Measurements from ENCODE around the gene CHKA. TPM values are rescaled to one million over a fixed set of nuclear protein-coding genes. Genes with fewer than 3 reads are reported as not detected.

Gene CHKA
- total RNA-seq, 4 donors from 2014 or later = 86.8 to 106 (median 93.1) TPM

DNA sequence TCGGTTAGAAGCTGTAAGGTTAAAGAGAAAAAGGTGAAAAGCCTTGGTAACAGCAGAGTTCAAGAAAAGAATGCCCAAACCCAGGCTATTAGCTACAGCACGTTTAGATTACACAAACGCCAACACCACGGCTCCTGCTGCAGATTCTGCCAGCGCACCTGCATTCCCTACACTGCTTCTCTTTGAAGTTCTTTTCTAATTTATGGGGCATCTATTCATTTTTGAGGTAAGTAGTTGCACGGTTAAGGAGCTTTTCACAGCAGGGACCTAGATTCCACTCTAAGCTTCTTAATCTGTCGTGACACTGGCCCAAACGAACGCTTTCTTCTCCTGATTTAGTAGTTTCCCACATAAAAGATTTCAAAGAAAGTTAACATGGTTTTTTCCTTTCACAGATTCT, 38.0 kb upstream of the CHKA start:
- Histone ChIP-seq H3K27ac (peak overlapping the region; percentile 78 to 90 (median 88)), H3K4me3 (replicated peaks in 1 of 3) (no peak overlapping the region), H3K9me3 (no peaks in the 10 kb centered on the region), H3K36me3 (peaks cover 0 to 5% of the 10 kb centered on the region in 2 donors), H3K4me1 (peaks cover 21 to 36% of the 10 kb centered on the region in 2 donors), H3K27me3 (no peaks in the 10 kb centered on the region)
- DNase-seq = no peak
- 91 to 92% methylated on average over 9 of the region's 9 CpGs for WGBS, 2 donors
- TF ChIP-seq, protein P1, sequence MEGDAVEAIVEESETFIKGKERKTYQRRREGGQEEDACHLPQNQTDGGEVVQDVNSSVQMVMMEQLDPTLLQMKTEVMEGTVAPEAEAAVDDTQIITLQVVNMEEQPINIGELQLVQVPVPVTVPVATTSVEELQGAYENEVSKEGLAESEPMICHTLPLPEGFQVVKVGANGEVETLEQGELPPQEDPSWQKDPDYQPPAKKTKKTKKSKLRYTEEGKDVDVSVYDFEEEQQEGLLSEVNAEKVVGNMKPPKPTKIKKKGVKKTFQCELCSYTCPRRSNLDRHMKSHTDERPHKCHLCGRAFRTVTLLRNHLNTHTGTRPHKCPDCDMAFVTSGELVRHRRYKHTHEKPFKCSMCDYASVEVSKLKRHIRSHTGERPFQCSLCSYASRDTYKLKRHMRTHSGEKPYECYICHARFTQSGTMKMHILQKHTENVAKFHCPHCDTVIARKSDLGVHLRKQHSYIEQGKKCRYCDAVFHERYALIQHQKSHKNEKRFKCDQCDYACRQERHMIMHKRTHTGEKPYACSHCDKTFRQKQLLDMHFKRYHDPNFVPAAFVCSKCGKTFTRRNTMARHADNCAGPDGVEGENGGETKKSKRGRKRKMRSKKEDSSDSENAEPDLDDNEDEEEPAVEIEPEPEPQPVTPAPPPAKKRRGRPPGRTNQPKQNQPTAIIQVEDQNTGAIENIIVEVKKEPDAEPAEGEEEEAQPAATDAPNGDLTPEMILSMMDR (IDR thresholded peaks at IDR 0.05) = no peak
- no peak for TF ChIP-seq POLR2A (IDR thresholded peaks at IDR 0.05)
- intact Hi-C loops (cut with DNase I) = no loop called here

DNA sequence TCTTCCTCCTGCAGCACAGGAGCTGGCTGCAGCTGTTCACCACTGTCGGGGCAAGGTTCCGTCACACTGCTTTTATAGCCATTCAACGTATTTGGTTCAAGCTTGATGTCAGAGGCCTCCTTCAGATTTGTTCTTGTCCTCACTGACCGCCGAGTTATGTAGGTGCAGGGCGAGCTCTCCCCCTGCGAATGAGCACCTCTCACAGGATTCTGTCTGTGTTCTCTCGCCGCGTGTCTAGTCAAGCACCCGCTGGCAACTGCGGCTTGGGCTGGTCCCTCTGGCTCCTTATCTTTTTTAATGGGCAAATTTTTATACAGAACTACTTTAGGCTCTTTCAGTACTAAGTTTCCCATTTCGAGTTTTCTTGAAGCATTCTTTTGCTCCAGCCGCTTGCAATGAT, 37.4 kb upstream of the CHKA start:
- Histone ChIP-seq H3K36me3 (peaks cover 0 to 5% of the 10 kb centered on the region in 2 donors), H3K4me3 (replicated peaks in 1 of 3) (no peak overlapping the region), H3K9me3 (no peaks in the 10 kb centered on the region), H3K27me3 (no peaks in the 10 kb centered on the region), H3K4me1 (peaks cover 21 to 30% of the 10 kb centered on the region in 2 donors), H3K27ac (peak overlapping the region in 2 of 3 donors; percentile 88 to 90)
- WGBS, 2 donors = 95 to 96% methylated on average over 14 of the region's 14 CpGs
- intact Hi-C loops (cut with DNase I) = no loop called here
- DNase-seq = no peak
- TF ChIP-seq, protein P1 (IDR thresholded peaks at IDR 0.05) = no peak
- no peak for TF ChIP-seq POLR2A (IDR thresholded peaks at IDR 0.05)

DNA sequence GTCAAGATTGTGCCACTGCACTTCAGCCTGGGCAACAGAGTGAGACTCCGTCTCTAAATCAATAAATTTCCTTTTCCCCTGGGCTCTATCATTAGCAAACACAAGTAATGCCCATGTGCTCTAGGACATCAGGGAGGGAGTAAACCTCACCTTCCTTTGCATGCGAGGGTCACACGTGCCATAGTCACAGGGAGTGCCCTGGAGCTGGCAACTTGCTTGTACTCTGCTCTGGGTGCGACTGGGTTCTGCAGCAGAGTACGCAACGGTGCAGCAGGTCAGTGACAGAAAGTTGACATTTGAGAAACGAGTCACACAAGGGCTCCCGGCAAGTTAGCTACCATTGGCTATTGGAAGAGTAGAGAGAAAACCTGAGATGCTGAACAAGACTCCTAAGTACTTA, 32.6 kb upstream of the CHKA start:
- WGBS, 2 donors = 84 to 89% methylated on average over 8 of the region's 8 CpGs

DNA sequence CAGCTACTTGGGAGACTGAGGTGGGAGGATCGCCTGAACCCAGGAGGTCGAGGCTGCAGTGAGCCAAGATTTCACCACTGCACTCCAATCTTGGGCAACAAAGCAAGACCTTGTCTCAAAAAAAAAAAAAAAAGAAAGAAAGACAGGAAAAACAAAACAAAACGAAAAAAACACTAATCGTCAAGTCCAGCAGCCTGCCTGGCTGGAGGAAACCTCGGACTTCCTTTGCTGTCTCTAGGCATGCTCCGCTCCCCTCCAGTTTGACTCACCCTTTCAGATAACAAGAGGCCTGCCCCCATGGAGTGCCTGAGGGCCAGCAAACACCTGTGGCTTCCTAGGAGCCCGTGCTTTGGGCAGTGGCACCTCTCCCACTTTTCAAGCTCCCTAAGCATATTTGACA, 28.8 kb upstream of the CHKA start:
- 24% methylated on average over 7 of the region's 7 CpGs for WGBS, 2 donors
- no peak overlapping the region for H3K4me3 ChIP-seq (replicated peaks in 1 of 3)
- DNase-seq = peak; percentile 80 to 82
- TF ChIP-seq, protein P1 (IDR thresholded peaks at IDR 0.05) = no peak
- TF ChIP-seq POLR2A (IDR thresholded peaks at IDR 0.05) = no peak
- H3K9me3 ChIP-seq = no peaks in the 10 kb centered on the region
- no peaks in the 10 kb centered on the region for H3K27me3 ChIP-seq
- peaks cover 34 to 56% of the 10 kb centered on the region in 2 donors for H3K4me1 ChIP-seq
- intact Hi-C loops (cut with DNase I) = no loop called here
- peak overlapping the region; percentile 36 to 93 (median 69) for H3K27ac ChIP-seq
- H3K36me3 ChIP-seq = no peaks in the 10 kb centered on the region

More for the DNA sequence above, 32.6 kb upstream of the CHKA start:
- H3K27ac ChIP-seq = no peak overlapping the region
- H3K4me3 ChIP-seq (replicated peaks in 1 of 3) = no peak overlapping the region
- peaks cover 6 to 20% of the 10 kb centered on the region in 2 donors for H3K4me1 ChIP-seq
- no peaks in the 10 kb centered on the region for H3K27me3 ChIP-seq
- TF ChIP-seq, protein P1 (IDR thresholded peaks at IDR 0.05) = no peak
- no peak for TF ChIP-seq POLR2A (IDR thresholded peaks at IDR 0.05)
- intact Hi-C loops (cut with DNase I) = no loop called here
- no peak for DNase-seq
- peaks cover 0 to 5% of the 10 kb centered on the region in 2 donors for H3K36me3 ChIP-seq
- H3K9me3 ChIP-seq = no peaks in the 10 kb centered on the region

DNA sequence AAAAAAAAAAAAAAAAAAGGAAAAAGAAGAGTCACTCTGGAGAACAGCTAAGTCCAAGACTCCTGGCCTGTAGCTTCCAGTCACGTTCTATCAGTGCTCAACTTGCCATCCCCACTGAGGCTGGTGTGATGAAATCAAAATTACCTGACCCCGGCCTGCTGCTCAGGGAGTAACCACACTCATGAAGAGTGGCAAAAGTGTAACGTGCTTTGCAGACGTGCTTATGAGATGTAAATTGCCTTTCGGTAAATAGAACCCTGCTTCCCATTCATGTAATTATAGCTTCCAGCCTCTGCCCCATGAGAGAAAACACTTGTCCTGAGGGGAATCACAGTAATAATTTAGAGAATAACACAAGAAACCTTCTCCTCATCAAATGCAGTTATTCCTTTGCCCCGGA, 28.2 kb upstream of the CHKA start:
- Histone ChIP-seq H3K36me3 (no peaks in the 10 kb centered on the region), H3K4me3 (replicated peaks in 1 of 3) (no peak overlapping the region), H3K27me3 (no peaks in the 10 kb centered on the region), H3K4me1 (peaks cover 34 to 56% of the 10 kb centered on the region in 2 donors), H3K27ac (peak overlapping the region; percentile 36 to 93 (median 69)), H3K9me3 (no peaks in the 10 kb centered on the region)
- intact Hi-C loops (cut with DNase I) = no loop called here
- DNase-seq = no peak
- 91 to 93% methylated on average over 6 of the region's 6 CpGs for WGBS, 2 donors
- no peak for TF ChIP-seq POLR2A (IDR thresholded peaks at IDR 0.05)
- TF ChIP-seq, protein P1 (IDR thresholded peaks at IDR 0.05) = no peak

All from thyroid gland (tissue), 4 donors.